SK-N-SH (cell line): ENCODE results near the gene ALPL. TPM values are rescaled to one million over a fixed set of nuclear protein-coding genes. Genes with fewer than 3 reads are reported as not detected.

Experiments used
- CTCF ChIA-PET: fragments of 300-600, 350-600 bp; formaldehyde crosslinking; extraction: SDS; loops from one replicate; lab custom pipeline; 2021; lab: Yijun Ruan, JAX
- POLR2A ChIA-PET: fragments of 350-600 bp; sonication (Branson Sonifier 250); formaldehyde crosslinking; extraction: SDS; loops from one replicate; lab custom pipeline; 2020; ENCODE audit warnings: antibody characterized with exemption, inconsistent platforms; lab: Yijun Ruan, JAX
- DNase-seq: peaks from one replicate; pipeline ENCODE4 v3.0.0; 2012
- H2AFZ ChIP-seq: fragments of 200-600 bp; sonication (generic); 2 replicates; pipeline ENCODE4 v1.8.1; 2016; ENCODE audit warnings: antibody characterized with exemption, mild to moderate bottlenecking, low read depth
- H3F3A ChIP-seq: fragments of 200-600 bp; sonication (generic); replicated peaks from 2 replicates; pipeline ENCODE3; 2016; ENCODE audit warnings: antibody characterized with exemption, mild to moderate bottlenecking; ENCODE audit not compliant: insufficient read depth
- H3K27ac ChIP-seq, 2 experiments: fragments of 200-500 bp in 1 of 2; fragments of 200-600 bp in 1 of 2; sonication (Bioruptor generic) in 1 of 2; sonication (generic), shearing (Covaris generic) in 1 of 2; 2 replicates each; pipeline versions ENCODE4 v1.5.1 to v1.6.1; 2014 to 2016; ENCODE audit warnings: low read depth in 2 of 2, inconsistent platforms in 1 of 2, low read length in 1 of 2, mild to moderate bottlenecking in 1 of 2, mixed read lengths in 1 of 2
- H3K27me3 ChIP-seq: fragments of 200-600 bp; sonication (generic), shearing (Covaris generic); 2 replicates; pipeline ENCODE4 v1.6.1; 2016; ENCODE audit warnings: mixed run types; ENCODE audit not compliant: insufficient read depth
- H3K36me3 ChIP-seq, 2 experiments: fragments of 200-500 bp in 1 of 2; fragments of 200-600 bp in 1 of 2; sonication (Bioruptor generic) in 1 of 2; sonication (generic) in 1 of 2; replicated peaks in 1 of 2; 2 replicates each; pipeline versions ENCODE3 to v1.5.1; 2014 to 2016; ENCODE audit warnings: low read length in 1 of 2, mild to moderate bottlenecking in 1 of 2; ENCODE audit not compliant: insufficient read depth in 2 of 2, control insufficient read depth in 1 of 2
- H3K4me1 ChIP-seq, 2 experiments: fragments of 200-500 bp in 1 of 2; fragments of 200-600 bp in 1 of 2; sonication (Bioruptor generic) in 1 of 2; sonication (generic), shearing (Covaris generic) in 1 of 2; 2 replicates each; pipeline versions ENCODE4 v1.5.1 to v1.6.1; 2014 to 2016; ENCODE audit warnings: low read depth in 1 of 2, low read length in 1 of 2, mixed run types in 1 of 2; ENCODE audit not compliant: insufficient read depth in 2 of 2, control insufficient read depth in 1 of 2
- H3K4me2 ChIP-seq: fragments of 200-600 bp; sonication (generic), shearing (Covaris generic); 2 replicates; pipeline ENCODE4 v1.6.1; 2017; ENCODE audit warnings: mixed run types
- H3K4me3 ChIP-seq, 2 experiments: fragments of 200-500 bp in 1 of 2; fragments of 200-600 bp in 1 of 2; sonication (Bioruptor generic) in 1 of 2; sonication (generic), shearing (Covaris generic) in 1 of 2; 2 replicates each; pipeline versions ENCODE4 v1.5.1 to v1.8.1; 2014 to 2016; ENCODE audit warnings: low read depth in 2 of 2, inconsistent platforms in 1 of 2, low read length in 1 of 2, mild to moderate bottlenecking in 1 of 2, mixed read lengths in 1 of 2, moderate library complexity in 1 of 2
- H3K79me2 ChIP-seq: fragments of 200-600 bp; sonication (generic); 2 replicates; pipeline ENCODE4 v1.8.1; 2017; ENCODE audit warnings: mild to moderate bottlenecking; ENCODE audit not compliant: insufficient read depth
- H3K9ac ChIP-seq: fragments of 200-600 bp; sonication (generic); 2 replicates; pipeline ENCODE4 v1.6.1; 2017; ENCODE audit warnings: mixed run types
- H3K9me2 ChIP-seq: fragments of 200-600 bp; sonication (generic); 2 replicates; pipeline ENCODE4 v1.6.1; 2017; ENCODE audit warnings: mixed run types
- H3K9me3 ChIP-seq: fragments of 200-600 bp; sonication (generic); 2 replicates; pipeline ENCODE4 v1.6.1; 2017; ENCODE audit warnings: mixed run types, mild to moderate bottlenecking, moderate library complexity
- H4K20me1 ChIP-seq: fragments of 200-600 bp; sonication (generic); 2 replicates; pipeline ENCODE4 v1.6.1; 2017; ENCODE audit warnings: mild to moderate bottlenecking, mixed run types; ENCODE audit not compliant: insufficient read depth
- CHD2 ChIP-seq: fragments of 150-350 bp; IDR thresholded peaks from 2 replicates; pipeline ENCODE4 v1.6.1; 2018; ENCODE audit warnings: low read length; ENCODE audit not compliant: partially characterized antibody
- FOSL2 ChIP-seq: IDR thresholded peaks from 2 replicates; pipeline ENCODE4 v1.4.0; 2012; ENCODE audit warnings: low read depth, mild to moderate bottlenecking, moderate library complexity, borderline replicate concordance
- FOXJ3 ChIP-seq: sonication (generic); formaldehyde crosslinking; IDR thresholded peaks from 2 replicates; pipeline ENCODE4 v1.5.1; 2020; ENCODE audit warnings: mild to moderate bottlenecking, missing genetic modification reagents
- MEF2A ChIP-seq: IDR thresholded peaks from 2 replicates; pipeline ENCODE4 v1.4.0; 2012; ENCODE audit warnings: low read depth, borderline replicate concordance
- NFIC ChIP-seq: IDR thresholded peaks from 2 replicates; pipeline ENCODE4 v1.4.0; 2012; ENCODE audit warnings: borderline replicate concordance
- POLR2AphosphoS5 ChIP-seq: IDR thresholded peaks from 2 replicates; pipeline ENCODE4 v1.6.1; 2012; ENCODE audit warnings: low read depth, low read length
- RCOR1 ChIP-seq: fragments of 150-350 bp; IDR thresholded peaks from 2 replicates; pipeline ENCODE4 v1.6.1; 2017; ENCODE audit warnings: antibody characterized with exemption, low read length
- SIN3A ChIP-seq: IDR thresholded peaks from 2 replicates; pipeline ENCODE4 v1.6.1; 2012; ENCODE audit warnings: low read depth, mild to moderate bottlenecking, low read length, moderate library complexity, borderline replicate concordance
- TAF1 ChIP-seq: IDR thresholded peaks from 2 replicates; pipeline ENCODE4 v1.6.1; 2012; ENCODE audit warnings: low read depth, mild to moderate bottlenecking, low read length, moderate library complexity, borderline replicate concordance
- TCF12 ChIP-seq: IDR thresholded peaks from 2 replicates; pipeline ENCODE4 v1.4.0; 2012
- TEAD4 ChIP-seq: IDR thresholded peaks from 2 replicates; pipeline ENCODE4 v1.4.0; 2012; ENCODE audit warnings: mild to moderate bottlenecking, borderline replicate concordance; ENCODE audit not compliant: insufficient read depth
- WGBS: methylation state at CpG from one replicate; pipeline ENCODE4 v1.1.6; 2017; ENCODE audit warnings: low lambda C conversion rate; 5-methylcytosine and 5-hydroxymethylcytosine counted together
- polyA plus RNA-seq, 3 experiments: library from polyadenylated mRNA; depleted of rRNA; stranded (reverse); fragments of >200 nt; gene quantifications; 2 replicates each; pipeline ENCODE4 v1.2.3, GENCODE V29; 2012
- TF ChIP-seq, protein P1 (sequence below): fragments of 200-600 bp; sonication (generic); IDR thresholded peaks from 2 replicates; pipeline ENCODE4 v1.6.1; 2017; ENCODE audit warnings: antibody characterized with exemption, mild to moderate bottlenecking, moderate library complexity
- TF ChIP-seq, protein P2 (sequence below): IDR thresholded peaks from 2 replicates; pipeline ENCODE4 v1.6.1; 2012; ENCODE audit warnings: mild to moderate bottlenecking, low read depth, low read length, moderate library complexity
- TF ChIP-seq, protein P3 (sequence below): IDR thresholded peaks from 2 replicates; pipeline ENCODE4 v1.4.0; 2012; ENCODE audit warnings: low read depth

Gene ALPL
- polyA plus RNA-seq, 1 of the 3 experiments (the other 2 are of a cell fraction) = 0.69 TPM

DNA sequence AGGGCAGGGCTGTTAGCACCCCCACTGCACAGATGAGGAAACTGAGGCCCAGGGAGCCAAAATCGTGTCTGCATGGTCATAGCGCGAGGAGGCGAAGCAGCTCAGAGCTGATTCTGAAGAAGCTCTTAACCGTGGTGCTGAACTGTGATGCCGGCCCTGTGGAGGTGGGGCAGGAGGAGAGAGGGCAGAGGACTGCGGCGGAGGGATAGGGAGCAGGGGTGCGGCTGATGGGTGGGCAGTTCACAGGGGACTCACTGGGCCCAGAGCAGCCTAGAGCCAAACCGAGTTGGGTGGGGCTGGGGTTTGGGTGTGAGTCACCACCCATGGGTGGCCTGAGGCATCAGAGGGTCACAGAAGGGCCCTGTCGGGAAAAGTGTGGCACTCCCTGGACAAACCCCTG lies 85.3 kb downstream of the ALPL start:
- no peak overlapping the region for H3K9ac ChIP-seq
- no peak for DNase-seq
- ChIA-PET POLR2A (no interaction called here), CTCF (interaction anchor here (0.9 to 7.0 kb wide), 9 partner anchors 12 to 377 kb away, joined by 3 to 52 read pairs (median 5); no protein-coding TSS in a partner anchor)
- H3K36me3 ChIP-seq = no peaks in the 10 kb centered on the region
- no peaks in the 10 kb centered on the region for H3K79me2 ChIP-seq
- no peak overlapping the region for H2AFZ ChIP-seq
- TF ChIP-seq POLR2AphosphoS5 (no peak), NFIC (no peak), FOXJ3 (CRISPR knock-in tag) (no peak), TAF1 (no peak), MEF2A (no peak)
- TF ChIP-seq, protein P1, sequence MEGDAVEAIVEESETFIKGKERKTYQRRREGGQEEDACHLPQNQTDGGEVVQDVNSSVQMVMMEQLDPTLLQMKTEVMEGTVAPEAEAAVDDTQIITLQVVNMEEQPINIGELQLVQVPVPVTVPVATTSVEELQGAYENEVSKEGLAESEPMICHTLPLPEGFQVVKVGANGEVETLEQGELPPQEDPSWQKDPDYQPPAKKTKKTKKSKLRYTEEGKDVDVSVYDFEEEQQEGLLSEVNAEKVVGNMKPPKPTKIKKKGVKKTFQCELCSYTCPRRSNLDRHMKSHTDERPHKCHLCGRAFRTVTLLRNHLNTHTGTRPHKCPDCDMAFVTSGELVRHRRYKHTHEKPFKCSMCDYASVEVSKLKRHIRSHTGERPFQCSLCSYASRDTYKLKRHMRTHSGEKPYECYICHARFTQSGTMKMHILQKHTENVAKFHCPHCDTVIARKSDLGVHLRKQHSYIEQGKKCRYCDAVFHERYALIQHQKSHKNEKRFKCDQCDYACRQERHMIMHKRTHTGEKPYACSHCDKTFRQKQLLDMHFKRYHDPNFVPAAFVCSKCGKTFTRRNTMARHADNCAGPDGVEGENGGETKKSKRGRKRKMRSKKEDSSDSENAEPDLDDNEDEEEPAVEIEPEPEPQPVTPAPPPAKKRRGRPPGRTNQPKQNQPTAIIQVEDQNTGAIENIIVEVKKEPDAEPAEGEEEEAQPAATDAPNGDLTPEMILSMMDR = no peak
- TF ChIP-seq, protein P2, sequence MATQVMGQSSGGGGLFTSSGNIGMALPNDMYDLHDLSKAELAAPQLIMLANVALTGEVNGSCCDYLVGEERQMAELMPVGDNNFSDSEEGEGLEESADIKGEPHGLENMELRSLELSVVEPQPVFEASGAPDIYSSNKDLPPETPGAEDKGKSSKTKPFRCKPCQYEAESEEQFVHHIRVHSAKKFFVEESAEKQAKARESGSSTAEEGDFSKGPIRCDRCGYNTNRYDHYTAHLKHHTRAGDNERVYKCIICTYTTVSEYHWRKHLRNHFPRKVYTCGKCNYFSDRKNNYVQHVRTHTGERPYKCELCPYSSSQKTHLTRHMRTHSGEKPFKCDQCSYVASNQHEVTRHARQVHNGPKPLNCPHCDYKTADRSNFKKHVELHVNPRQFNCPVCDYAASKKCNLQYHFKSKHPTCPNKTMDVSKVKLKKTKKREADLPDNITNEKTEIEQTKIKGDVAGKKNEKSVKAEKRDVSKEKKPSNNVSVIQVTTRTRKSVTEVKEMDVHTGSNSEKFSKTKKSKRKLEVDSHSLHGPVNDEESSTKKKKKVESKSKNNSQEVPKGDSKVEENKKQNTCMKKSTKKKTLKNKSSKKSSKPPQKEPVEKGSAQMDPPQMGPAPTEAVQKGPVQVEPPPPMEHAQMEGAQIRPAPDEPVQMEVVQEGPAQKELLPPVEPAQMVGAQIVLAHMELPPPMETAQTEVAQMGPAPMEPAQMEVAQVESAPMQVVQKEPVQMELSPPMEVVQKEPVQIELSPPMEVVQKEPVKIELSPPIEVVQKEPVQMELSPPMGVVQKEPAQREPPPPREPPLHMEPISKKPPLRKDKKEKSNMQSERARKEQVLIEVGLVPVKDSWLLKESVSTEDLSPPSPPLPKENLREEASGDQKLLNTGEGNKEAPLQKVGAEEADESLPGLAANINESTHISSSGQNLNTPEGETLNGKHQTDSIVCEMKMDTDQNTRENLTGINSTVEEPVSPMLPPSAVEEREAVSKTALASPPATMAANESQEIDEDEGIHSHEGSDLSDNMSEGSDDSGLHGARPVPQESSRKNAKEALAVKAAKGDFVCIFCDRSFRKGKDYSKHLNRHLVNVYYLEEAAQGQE = peak; percentile 88
- no peak overlapping the region for H3K27ac ChIP-seq
- H3K4me1 ChIP-seq = peaks cover 0 to 20% of the 10 kb centered on the region in 2 experiments; a peak in 2 of 4 replicates
- no peaks in the 10 kb centered on the region for H4K20me1 ChIP-seq
- H3K9me3 ChIP-seq = no peaks in the 10 kb centered on the region
- no peaks in the 10 kb centered on the region for H3F3A ChIP-seq
- 76% methylated on average over 11 of the region's 11 CpGs for WGBS
- H3K4me3 ChIP-seq = no peak overlapping the region
- H3K9me2 ChIP-seq = no peaks in the 10 kb centered on the region
- H3K4me2 ChIP-seq = no peak overlapping the region
- H3K27me3 ChIP-seq = no peaks in the 10 kb centered on the region

DNA sequence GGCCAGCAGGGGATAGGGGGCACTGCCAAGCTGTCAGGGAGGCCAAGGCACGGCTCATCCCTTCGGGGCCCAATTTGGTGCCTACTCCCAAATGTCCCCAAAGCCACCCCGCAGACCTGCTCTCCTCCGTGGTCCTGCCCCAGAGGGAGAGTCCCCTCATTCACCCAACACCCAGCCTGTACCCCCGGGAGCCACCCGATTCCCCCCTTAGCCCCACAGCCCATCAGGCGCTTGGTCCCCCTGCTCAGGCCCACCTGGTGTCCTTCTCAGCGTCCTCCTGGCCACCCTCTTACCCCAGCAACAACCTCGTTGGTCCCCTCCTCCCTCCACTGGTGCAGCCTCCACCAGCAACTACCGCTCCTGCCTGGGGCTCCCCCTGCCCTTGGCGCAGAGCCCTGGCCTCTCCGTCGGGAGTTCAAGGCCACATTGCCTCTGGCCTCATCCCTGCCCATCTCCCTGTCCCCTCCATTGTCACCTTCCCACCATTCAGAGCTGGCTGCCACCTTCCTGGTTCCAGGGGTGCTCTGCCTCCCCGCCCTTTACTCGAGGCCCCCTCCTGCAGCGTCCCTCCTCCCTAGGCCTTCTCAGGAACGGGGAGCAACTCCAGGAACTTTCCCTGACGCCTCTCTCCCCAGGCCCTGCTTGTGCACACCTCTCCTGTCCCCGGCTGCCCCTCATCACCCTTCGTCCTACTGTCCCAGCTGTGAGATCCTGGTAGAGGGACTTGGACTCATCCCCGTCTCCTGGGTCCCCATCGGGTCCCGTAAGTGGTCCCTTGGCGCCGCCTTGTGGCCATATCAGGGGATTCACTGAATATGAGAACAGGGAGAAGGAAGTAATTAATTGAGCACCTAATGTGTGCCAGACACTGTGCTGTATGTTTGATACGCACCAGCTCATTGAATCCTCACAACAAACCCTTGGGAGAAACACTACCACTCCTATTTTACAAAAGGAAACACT lies 86.0 kb downstream of the ALPL start:
- H3K9me3 ChIP-seq = no peaks in the 10 kb centered on the region
- H3K36me3 ChIP-seq = no peaks in the 10 kb centered on the region
- no peak overlapping the region for H3K27ac ChIP-seq
- WGBS = 81% methylated on average over 17 of the region's 26 CpGs
- no peaks in the 10 kb centered on the region for H4K20me1 ChIP-seq
- DNase-seq = peak; percentile 86
- no peak overlapping the region for H3K4me2 ChIP-seq
- H3K9me2 ChIP-seq = no peaks in the 10 kb centered on the region
- H3K4me3 ChIP-seq = no peak overlapping the region; a peak in 1 of 4 replicates
- no peak overlapping the region for H3K9ac ChIP-seq
- peaks cover 0 to 13% of the 10 kb centered on the region in 2 experiments; a peak in 2 of 4 replicates for H3K4me1 ChIP-seq
- no peak overlapping the region for H2AFZ ChIP-seq
- H3F3A ChIP-seq = no peaks in the 10 kb centered on the region
- CTCF ChIA-PET = interaction anchor here (0.6 to 7.0 kb wide), 28 partner anchors 8 to 341 kb away, joined by 3 to 52 read pairs (median 4); partner anchors contain the start of gene ALPL
- POLR2A ChIA-PET = no interaction called here
- H3K27me3 ChIP-seq = no peaks in the 10 kb centered on the region
- H3K79me2 ChIP-seq = no peaks in the 10 kb centered on the region
- no peak for TF ChIP-seq TEAD4
- no peak for TF ChIP-seq POLR2AphosphoS5
- no peak for TF ChIP-seq NFIC
- no peak for TF ChIP-seq CHD2
- TF ChIP-seq FOSL2 = no peak
- TF ChIP-seq RCOR1 = peak; percentile 33; the same call in 1 of the 2 replicates
- TF ChIP-seq SIN3A = no peak
- no peak for TF ChIP-seq TCF12
- TF ChIP-seq, protein P3, sequence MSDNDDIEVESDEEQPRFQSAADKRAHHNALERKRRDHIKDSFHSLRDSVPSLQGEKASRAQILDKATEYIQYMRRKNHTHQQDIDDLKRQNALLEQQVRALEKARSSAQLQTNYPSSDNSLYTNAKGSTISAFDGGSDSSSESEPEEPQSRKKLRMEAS = no peak
- TF ChIP-seq, protein P1 = peak; percentile 73
